IMR-90 (cell line): ENCODE measurements around the gene CKAP2L. TPM values are rescaled to one million over a fixed set of nuclear protein-coding genes. Genes with fewer than 3 reads are reported as not detected.

ENCODE experiments used
- ATAC-seq: fragments of 200-7000 bp; cut with Tn5 transposase; 2 replicates; pipeline ENCODE4 v1.9.1; 2020; ENCODE audit warnings: low read depth, mild to moderate bottlenecking, moderate library complexity
- BruUV-seq: library from RNA; stranded (reverse); fragments of 400-500 nt; replicated peaks from 2 replicates; lab custom pipeline; 2021; lab: Mats Ljungman, UMichigan
- CTCF ChIA-PET: fragments of 300-600 bp; formaldehyde crosslinking; extraction: SDS; loops from one replicate; lab custom pipeline; 2021; ENCODE audit warnings: antibody characterized with exemption; lab: Yijun Ruan, JAX
- POLR2A ChIA-PET: fragments of 300-600 bp; sonication (Branson Sonifier 250); formaldehyde crosslinking; loops from one replicate; lab custom pipeline; 2022; ENCODE audit warnings: antibody characterized with exemption; ENCODE audit not compliant: unreplicated experiment; lab: Charles Lee
- DNase-seq: peaks from one replicate; pipeline ENCODE4 v3.0.0; 2013
- H2AFZ ChIP-seq: replicated peaks from 2 replicates; pipeline ENCODE3; 2013; ENCODE audit warnings: low read length, mild to moderate bottlenecking; ENCODE audit not compliant: poor library complexity
- H2AK5ac ChIP-seq: 2 replicates; pipeline ENCODE4 v1.6.1; 2013; ENCODE audit warnings: low read depth, low read length, inconsistent platforms
- H2AK9ac ChIP-seq: replicated peaks from 2 replicates; pipeline ENCODE3; 2013; ENCODE audit warnings: mild to moderate bottlenecking, low read depth, low read length, moderate library complexity; ENCODE audit not compliant: poor library complexity
- H2BK120ac ChIP-seq: 2 replicates; pipeline ENCODE4 v1.6.1; 2013; ENCODE audit warnings: low read depth, low read length, inconsistent platforms
- H2BK15ac ChIP-seq: 3 replicates; pipeline ENCODE4 v1.6.1; 2013; ENCODE audit warnings: low read depth, low read length, inconsistent platforms
- H2BK20ac ChIP-seq: 2 replicates; pipeline ENCODE4 v1.6.1; 2013; ENCODE audit warnings: low read depth, mild to moderate bottlenecking, inconsistent platforms, low read length, moderate library complexity
- H2BK5ac ChIP-seq: 2 replicates; pipeline ENCODE4 v1.6.1; 2013; ENCODE audit warnings: mild to moderate bottlenecking, low read depth, low read length, inconsistent platforms; ENCODE audit not compliant: poor library complexity, severe bottlenecking
- H3K14ac ChIP-seq: replicated peaks from 2 replicates; pipeline ENCODE4 v1.6.1; 2013; ENCODE audit warnings: low read depth, low read length, inconsistent platforms
- H3K18ac ChIP-seq: 2 replicates; pipeline ENCODE4 v1.6.1; 2013; ENCODE audit warnings: low read depth, low read length, control low read depth
- H3K23ac ChIP-seq: 2 replicates; pipeline ENCODE4 v1.6.1; 2013; ENCODE audit warnings: low read depth, low read length, inconsistent platforms
- H3K27ac ChIP-seq: 2 replicates; pipeline ENCODE4 v1.5.1; 2013; ENCODE audit warnings: mild to moderate bottlenecking, control low read depth, low read length; ENCODE audit not compliant: insufficient read depth
- H3K27me3 ChIP-seq: 2 replicates; pipeline ENCODE4 v1.6.1; 2013; ENCODE audit warnings: low read length; ENCODE audit not compliant: control insufficient read depth, insufficient read depth
- H3K36me3 ChIP-seq: 2 replicates; pipeline ENCODE4 v1.6.1; 2013; ENCODE audit warnings: low read length, mixed read lengths; ENCODE audit not compliant: control insufficient read depth, insufficient read depth
- H3K4ac ChIP-seq: 2 replicates; pipeline ENCODE4 v1.6.1; 2013; ENCODE audit warnings: low read depth, low read length, inconsistent platforms
- H3K4me1 ChIP-seq: 2 replicates; pipeline ENCODE4 v1.6.1; 2013; ENCODE audit warnings: low read length, mixed read lengths; ENCODE audit not compliant: control insufficient read depth, insufficient read depth
- H3K4me2 ChIP-seq: 2 replicates; pipeline ENCODE4 v1.6.1; 2013; ENCODE audit warnings: low read depth, mild to moderate bottlenecking, control low read depth, low read length, moderate library complexity
- H3K4me3 ChIP-seq: 2 replicates; pipeline ENCODE4 v1.5.1; 2013; ENCODE audit warnings: low read depth, mild to moderate bottlenecking, control low read depth, low read length, moderate library complexity; ENCODE audit not compliant: insufficient read depth
- H3K56ac ChIP-seq: 2 replicates; pipeline ENCODE4 v1.6.1; 2013; ENCODE audit warnings: low read length, inconsistent platforms; ENCODE audit not compliant: insufficient read depth; ENCODE audit errors: extremely low read depth
- H3K79me1 ChIP-seq, 2 experiments: 2 replicates each; pipeline ENCODE4 v1.6.1; 2013; ENCODE audit warnings: low read length in 2 of 2, inconsistent platforms in 1 of 2, low read depth in 1 of 2
- H3K9ac ChIP-seq: 2 replicates; pipeline ENCODE4 v1.6.1; 2013; ENCODE audit warnings: low read depth, low read length, control low read depth
- H3K9me1 ChIP-seq: 2 replicates; pipeline ENCODE4 v1.6.1; 2013; ENCODE audit warnings: low read length, inconsistent platforms; ENCODE audit not compliant: insufficient read depth
- H3K9me3 ChIP-seq: 2 replicates; pipeline ENCODE4 v1.6.1; 2013; ENCODE audit warnings: low read length; ENCODE audit not compliant: control insufficient read depth, insufficient read depth
- H4K20me1 ChIP-seq: 2 replicates; pipeline ENCODE4 v1.6.1; 2013; ENCODE audit warnings: low read length, inconsistent platforms; ENCODE audit not compliant: insufficient read depth
- H4K5ac ChIP-seq: 2 replicates; pipeline ENCODE4 v1.6.1; 2013; ENCODE audit warnings: mild to moderate bottlenecking, low read depth, low read length, control low read depth
- H4K8ac ChIP-seq, 2 experiments: 2 replicates each; pipeline ENCODE4 v1.6.1; 2013; ENCODE audit warnings: low read depth in 2 of 2, low read length in 2 of 2, control low read depth in 1 of 2, inconsistent platforms in 1 of 2
- H4K91ac ChIP-seq: 2 replicates; pipeline ENCODE4 v1.6.1; 2013; ENCODE audit warnings: low read depth, low read length, inconsistent platforms; ENCODE audit not compliant: insufficient read depth
- BHLHE40 ChIP-seq: fragments of 150-350 bp; IDR thresholded peaks from 2 replicates; pipeline ENCODE4 v1.6.1; 2016; ENCODE audit warnings: mild to moderate bottlenecking, low read depth, low read length
- MAFK ChIP-seq: IDR thresholded peaks from 2 replicates; pipeline ENCODE4 v1.6.1; 2012; ENCODE audit warnings: low read depth, low read length, improper control_type of control experiment
- WGBS, 2 experiments: methylation state at CpG; one replicate each; pipeline versions ENCODE4 v1.1.5 to v1.1.7; 2013; ENCODE audit warnings: missing lambda C conversion rate in 2 of 2; ENCODE audit not compliant: insufficient read length in 1 of 2; ENCODE audit errors: extremely low coverage in 2 of 2; 5-methylcytosine and 5-hydroxymethylcytosine counted together
- dilution Hi-C: fragments of 300-500 bp; cut with HindIII; formaldehyde crosslinking; loops from one replicate; pipeline ENCODE4 v1.14.3; 2018; ENCODE audit warnings: low sequenced_read_pairs; ENCODE audit not compliant: unreplicated experiment
- in situ Hi-C: fragments of 300-500 bp; cut with MboI; formaldehyde crosslinking; loops from 3 replicates; pipeline ENCODE4 v1.14.3; 2019; ENCODE audit warnings: low sequenced_read_pairs, inconsistent platforms, mixed read lengths
- intact Hi-C: fragments of 100-400 bp; cut with micrococcal nuclease; formaldehyde crosslinking; loops from 2 replicates; pipeline ENCODE4 v1.10.0; 2022
- polyA plus RNA-seq, 3 experiments: library from polyadenylated mRNA; depleted of rRNA; stranded (reverse); fragments of >200 nt; gene quantifications; 2 replicates each; pipeline ENCODE4 v1.2.3, GENCODE V29; 2012; ENCODE audit warnings: low replicate concordance in 1 of 3
- total RNA-seq: library from RNA; depleted of rRNA; stranded (reverse); fragments of >200 nt; gene quantifications from 2 replicates; pipeline ENCODE4 v1.2.3, GENCODE V29; 2012

The CKAP2L gene
- total and polyA plus RNA-seq, 2 of the 4 experiments (the other 2 are of a cell fraction): 6.4 to 9.9 TPM

- no peaks in the 10 kb centered on the region for H4K20me1 ChIP-seq
- no peak within 1 kb of the TSS for H4K8ac ChIP-seq
- no peak within 1 kb of the TSS for H3K27ac ChIP-seq
- H2BK5ac ChIP-seq: no peak within 1 kb of the TSS
- H4K5ac ChIP-seq: no peak within 1 kb of the TSS
- no peaks in the 10 kb centered on the region for H3K9me1 ChIP-seq
- ChIA-PET POLR2A (no interaction called here), CTCF (interaction anchor here (0.5 to 1.2 kb wide), 2 partner anchors 12 to 80 kb away, joined by 3 to 4 read pairs; no protein-coding TSS in a partner anchor)
- no peak within 1 kb of the TSS for H4K91ac ChIP-seq
- DNase-seq (peak; percentile 77), ATAC-seq (peak; percentile 69)
- no peak within 1 kb of the TSS for H3K18ac ChIP-seq
- H2AFZ ChIP-seq: no peak within 1 kb of the TSS
- peak within 1 kb of the TSS; percentile 72 for H3K4me2 ChIP-seq
- H3K4me3 ChIP-seq: peak within 1 kb of the TSS; percentile 12; the same call in 1 of the 2 replicates
- H2BK120ac ChIP-seq: no peak within 1 kb of the TSS
- in situ Hi-C loops: no loop called here
- no CpG with 5 or more reads among the region's 13 CpGs for WGBS, 2 experiments
- no peak within 1 kb of the TSS for H2AK5ac ChIP-seq
- peak within 1 kb of the TSS; percentile 35; the same call in 1 of the 2 replicates for H2BK20ac ChIP-seq
- H3K14ac ChIP-seq: no peak within 1 kb of the TSS
- H3K23ac ChIP-seq: no peak within 1 kb of the TSS
- H3K4me1 ChIP-seq: no peaks in the 10 kb centered on the region
- H3K9ac ChIP-seq: no peak within 1 kb of the TSS
- no peak within 1 kb of the TSS for H2AK9ac ChIP-seq
- BruUV-seq: no TSS peak
- H3K9me3 ChIP-seq: no peaks in the 10 kb centered on the region
- H2BK15ac ChIP-seq: no peak within 1 kb of the TSS
- dilution Hi-C loops: no loop called here
- intact Hi-C loops: no loop called here
- H3K79me1 ChIP-seq: no peaks in the 10 kb centered on the region
- no peak for TF ChIP-seq BHLHE40
- peak; percentile 16; the same call in 1 of the 2 replicates for TF ChIP-seq MAFK
- no peaks in the 10 kb centered on the region for H3K27me3 ChIP-seq
- no peak within 1 kb of the TSS for H3K56ac ChIP-seq
- no peaks in the 10 kb centered on the region for H3K36me3 ChIP-seq
- H3K4ac ChIP-seq: no peak within 1 kb of the TSS; the same call in 1 of the 2 replicates
Observed at GRCh38 chr2:112784199-112785189, 20.1 kb upstream of the CKAP2L start, which contains the start of gene IL1A. IL1A (minus strand) TSS chr2:112784493; CDS start chr2:112783770, 723 bp downstream.
